MCF 10A (cell line): ENCODE measurements around the gene MAPRE2. TPM values are rescaled to one million over a fixed set of nuclear protein-coding genes. Genes with fewer than 3 reads are reported as not detected.

ENCODE experiments used
- BruUV-seq: library from RNA; stranded (reverse); fragments of 400-500 nt; replicated peaks from 2 replicates; lab custom pipeline; 2021; lab: Mats Ljungman, UMichigan
- CTCF ChIA-PET: fragments of 300-600 bp; sonication (Branson Sonifier 250); formaldehyde crosslinking; extraction: SDS; loops from one replicate; lab custom pipeline; 2021; ENCODE audit warnings: antibody characterized with exemption, inconsistent platforms; lab: Yijun Ruan, JAX
- POLR2A ChIA-PET: fragments of 300-600, 350-650 bp; sonication (Branson Sonifier 250); formaldehyde crosslinking; extraction: SDS; loops from one replicate; lab custom pipeline; 2020; ENCODE audit warnings: antibody characterized with exemption, inconsistent platforms; lab: Yijun Ruan, JAX
- DNase-seq: peaks from one replicate; pipeline ENCODE4 v3.0.0-alpha.2; 2018; ENCODE audit not compliant: unreplicated experiment
- H3K27ac Mint-ChIP-seq: one replicate; pipeline ENCODE4 v1.8.0; 2022; ENCODE audit warnings: mild to moderate bottlenecking, low read depth, mixed read lengths; ENCODE audit not compliant: unreplicated experiment
- H3K27me3 Mint-ChIP-seq: one replicate; pipeline ENCODE4 v1.8.0; 2022; ENCODE audit warnings: mixed read lengths; ENCODE audit not compliant: insufficient read depth, unreplicated experiment
- H3K36me3 Mint-ChIP-seq: one replicate; pipeline ENCODE4 v1.8.0; 2022; ENCODE audit warnings: mild to moderate bottlenecking, moderate library complexity, mixed read lengths; ENCODE audit not compliant: insufficient read depth, unreplicated experiment
- H3K4me1 Mint-ChIP-seq: one replicate; pipeline ENCODE4 v1.8.0; 2022; ENCODE audit warnings: mixed read lengths; ENCODE audit not compliant: insufficient read depth, unreplicated experiment
- H3K4me3 Mint-ChIP-seq: one replicate; pipeline ENCODE4 v1.8.0; 2022; ENCODE audit warnings: mild to moderate bottlenecking, moderate library complexity, mixed read lengths; ENCODE audit not compliant: unreplicated experiment
- H3K9me3 Mint-ChIP-seq: one replicate; pipeline ENCODE4 v1.8.0; 2022; ENCODE audit warnings: mixed read lengths; ENCODE audit not compliant: unreplicated experiment
- intact Hi-C: fragments of 100-400 bp; cut with micrococcal nuclease; formaldehyde crosslinking; loops from 2 replicates; pipeline ENCODE4 v1.14.1; 2022
- total RNA-seq: library from RNA; stranded (reverse); gene quantifications from 2 replicates; pipeline ENCODE4 v1.2.3, GENCODE V29; 2022
- TF ChIP-seq, protein P1 (sequence below): fragments of 200-600 bp; IDR thresholded peaks from one replicate; pipeline ENCODE4 v1.8.0; 2022; ENCODE audit warnings: antibody characterized with exemption, mild to moderate bottlenecking; ENCODE audit not compliant: unreplicated experiment

Gene MAPRE2
- total RNA-seq, 1 experiment from 2014 or later, result 7.7 TPM

DNA sequence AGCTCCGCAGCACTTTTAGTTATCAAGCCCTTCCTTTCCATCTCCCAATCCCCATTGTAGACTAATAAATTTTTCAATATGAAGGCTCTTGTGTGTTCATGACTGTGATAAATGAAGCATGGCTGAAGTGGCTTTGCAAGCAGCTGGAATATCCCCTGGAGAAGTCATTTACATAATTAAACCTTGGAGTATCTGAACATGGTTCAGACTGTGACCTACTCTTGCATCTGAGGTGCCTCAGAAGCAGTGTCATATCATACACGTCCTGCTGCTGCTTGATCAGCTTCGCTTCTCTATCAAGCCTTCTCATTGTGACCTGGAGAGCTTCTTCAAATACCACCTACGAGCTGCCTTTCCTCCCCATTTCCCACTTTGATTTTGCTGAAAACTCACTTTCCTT lies 151.2 kb downstream of the MAPRE2 start:
- H3K4me3 Mint-ChIP-seq, result no peak overlapping the region

More for the DNA sequence above, 151.2 kb downstream of the MAPRE2 start:
- no peaks in the 10 kb centered on the region for H3K27me3 Mint-ChIP-seq
- H3K9me3 Mint-ChIP-seq, result no peaks in the 10 kb centered on the region
- BruUV-seq, result no TSS peak
- intact Hi-C loops, result no loop called here
- TF ChIP-seq, protein P1, sequence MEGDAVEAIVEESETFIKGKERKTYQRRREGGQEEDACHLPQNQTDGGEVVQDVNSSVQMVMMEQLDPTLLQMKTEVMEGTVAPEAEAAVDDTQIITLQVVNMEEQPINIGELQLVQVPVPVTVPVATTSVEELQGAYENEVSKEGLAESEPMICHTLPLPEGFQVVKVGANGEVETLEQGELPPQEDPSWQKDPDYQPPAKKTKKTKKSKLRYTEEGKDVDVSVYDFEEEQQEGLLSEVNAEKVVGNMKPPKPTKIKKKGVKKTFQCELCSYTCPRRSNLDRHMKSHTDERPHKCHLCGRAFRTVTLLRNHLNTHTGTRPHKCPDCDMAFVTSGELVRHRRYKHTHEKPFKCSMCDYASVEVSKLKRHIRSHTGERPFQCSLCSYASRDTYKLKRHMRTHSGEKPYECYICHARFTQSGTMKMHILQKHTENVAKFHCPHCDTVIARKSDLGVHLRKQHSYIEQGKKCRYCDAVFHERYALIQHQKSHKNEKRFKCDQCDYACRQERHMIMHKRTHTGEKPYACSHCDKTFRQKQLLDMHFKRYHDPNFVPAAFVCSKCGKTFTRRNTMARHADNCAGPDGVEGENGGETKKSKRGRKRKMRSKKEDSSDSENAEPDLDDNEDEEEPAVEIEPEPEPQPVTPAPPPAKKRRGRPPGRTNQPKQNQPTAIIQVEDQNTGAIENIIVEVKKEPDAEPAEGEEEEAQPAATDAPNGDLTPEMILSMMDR, result no peak
- peaks cover 5% of the 10 kb centered on the region for H3K4me1 Mint-ChIP-seq
- ChIA-PET CTCF (interaction anchor here (0.8 kb wide), 1 partner anchor 49 kb away, joined by 4 read pairs; no protein-coding TSS in a partner anchor), POLR2A (no interaction called here)
- no peak overlapping the region for H3K27ac Mint-ChIP-seq
- DNase-seq, result no peak
- no peaks in the 10 kb centered on the region for H3K36me3 Mint-ChIP-seq

Other genes with a start within 250 kb of the MAPRE2 start
- 22.5 and 26.5 TPM in 2 replicates for gene ZNF397, start 199.6 kb downstream of the MAPRE2 start, total RNA-seq
- gene ZSCAN30, start 248.8 kb downstream of the MAPRE2 start, total RNA-seq, result 20.5 and 30.1 TPM in 2 replicates